HepG2 (cell line): ENCODE data around the gene MZF1. TPM values are rescaled to one million over a fixed set of nuclear protein-coding genes. Genes with fewer than 3 reads are reported as not detected.
A peak's percentile ranks its signal among the peaks of the same experiment; 100 is the strongest.

Experiments
- ATAC-seq: fragments of 200-7000 bp; cut with Tn5 transposase; 3 replicates; pipeline ENCODE4 v1.9.1; 2020; ENCODE audit warnings: mild to moderate bottlenecking, moderate library complexity
- BruUV-seq: library from RNA; stranded (reverse); fragments of 400-500 nt; replicated peaks from 2 replicates; lab custom pipeline; 2021; lab: Mats Ljungman, UMichigan
- CTCF ChIA-PET: fragments of 300-600 bp; formaldehyde crosslinking; extraction: SDS; loops from one replicate; lab custom pipeline; 2021; ENCODE audit warnings: low total read pairs, inconsistent platforms, low intra/inter-chr PET ratio; lab: Yijun Ruan, JAX
- POLR2A ChIA-PET: fragments of 350-600 bp; sonication (Branson Sonifier 250); formaldehyde crosslinking; loops from one replicate; lab custom pipeline; 2020; ENCODE audit warnings: antibody characterized with exemption, inconsistent platforms; lab: Yijun Ruan, JAX
- DNase-seq: peaks from one replicate; pipeline ENCODE4 v3.0.0-alpha.2; 2015; ENCODE audit warnings: low spot score
- FAIRE-seq: peaks from 3 replicates; lab custom pipeline; 2011; peaks lifted over from hg19 to GRCh38; lab: Jason Lieb, UNC
- H2AFZ ChIP-seq: one replicate; pipeline ENCODE4 v1.6.1; 2011; ENCODE audit warnings: low read length, inconsistent platforms
- H3K27ac ChIP-seq: fragments of 300-600 bp; 3 replicates; pipeline ENCODE4 v1.8.0; 2011; ENCODE audit warnings: mixed run types, mild to moderate bottlenecking, mixed read lengths, low read length, inconsistent platforms; ENCODE audit not compliant: insufficient read depth; ENCODE audit errors: extremely low read length
- H3K27me3 ChIP-seq, 2 experiments: fragments of 200-600 bp in 1 of 2; 2 replicates in 1 of 2; 3 replicates in 1 of 2; pipeline versions ENCODE4 v1.6.0 to v1.8.0; 2011; ENCODE audit warnings: low read length in 2 of 2, mild to moderate bottlenecking in 2 of 2, moderate library complexity in 2 of 2, inconsistent platforms in 1 of 2; ENCODE audit not compliant: insufficient read depth in 2 of 2, control insufficient read depth in 1 of 2
- H3K36me3 ChIP-seq, 2 experiments: fragments of 200-600 bp in 1 of 2; replicated peaks in 1 of 2; 2 replicates in 1 of 2; 3 replicates in 1 of 2; pipeline versions ENCODE4 v1.5.1 to v1.8.0; 2011; ENCODE audit warnings: low read length in 2 of 2, inconsistent platforms in 1 of 2; ENCODE audit not compliant: insufficient read depth in 2 of 2, control insufficient read depth in 1 of 2
- H3K4me1 ChIP-seq: 2 replicates; pipeline ENCODE4 v1.5.1; 2012; ENCODE audit warnings: low read length, inconsistent platforms; ENCODE audit not compliant: insufficient read depth
- H3K4me2 ChIP-seq: 2 replicates; pipeline ENCODE4 v1.6.0; 2011; ENCODE audit warnings: low read depth, low read length, inconsistent platforms
- H3K4me3 ChIP-seq, 3 experiments: fragments of 200-600 bp in 1 of 3; sonication (generic), shearing (Covaris generic) in 1 of 3; replicated peaks in 1 of 3; 2 replicates each; pipeline ENCODE4 v1.5.1; 2011 to 2016; ENCODE audit warnings: low read length in 3 of 3, inconsistent platforms in 2 of 3, low read depth in 2 of 3, mild to moderate bottlenecking in 2 of 3, control low read depth in 1 of 3, mixed read lengths in 1 of 3; ENCODE audit not compliant: insufficient read depth in 1 of 3
- H3K79me2 ChIP-seq: one replicate; pipeline ENCODE4 v1.6.1; 2011; ENCODE audit warnings: low read length, inconsistent platforms; ENCODE audit not compliant: insufficient read depth
- H3K9ac ChIP-seq: 2 replicates; pipeline ENCODE4 v1.6.0; 2011; ENCODE audit warnings: mild to moderate bottlenecking, low read depth, low read length, inconsistent platforms; ENCODE audit not compliant: insufficient read depth
- H3K9me3 ChIP-seq: 2 replicates; pipeline ENCODE4 v1.5.1; 2012; ENCODE audit warnings: mild to moderate bottlenecking, low read length
- H4K20me1 ChIP-seq: 2 replicates; pipeline ENCODE4 v1.6.0; 2011; ENCODE audit warnings: inconsistent platforms, mild to moderate bottlenecking, low read length, moderate library complexity; ENCODE audit not compliant: insufficient read depth
- JDP2 ChIP-seq: sonication (generic); formaldehyde crosslinking; IDR thresholded peaks from 2 replicates; pipeline ENCODE4 v1.8.1; 2022; ENCODE audit warnings: missing genetic modification reagents, borderline replicate concordance
- MZF1 ChIP-seq: sonication (generic); formaldehyde crosslinking; IDR thresholded peaks from 2 replicates; pipeline ENCODE4 v1.8.1; 2023; ENCODE audit warnings: mild to moderate bottlenecking, missing genetic modification reagents, borderline replicate concordance
- NAIF1 ChIP-seq: sonication (generic); formaldehyde crosslinking; IDR thresholded peaks from 2 replicates; pipeline ENCODE4 v1.5.0; 2020; ENCODE audit warnings: mild to moderate bottlenecking, missing genetic modification reagents, borderline replicate concordance
- POGZ ChIP-seq: sonication (generic); formaldehyde crosslinking; IDR thresholded peaks from 2 replicates; pipeline ENCODE4 v1.4.0; 2020; ENCODE audit warnings: mild to moderate bottlenecking, missing genetic modification reagents
- PRPF4 ChIP-seq: fragments of 200-400 bp; formaldehyde crosslinking; IDR thresholded peaks from 2 replicates; pipeline ENCODE4 v1.6.1; 2016; ENCODE audit warnings: low read length, low read depth; ENCODE audit not compliant: poor library complexity, severe bottlenecking
- SOX13 ChIP-seq, 3 experiments: fragments of 450-650 bp in 1 of 3; sonication (generic) in 1 of 3; formaldehyde crosslinking in 1 of 3; IDR thresholded peaks in 2 of 3; conservative IDR thresholded peaks in 1 of 3; 2 replicates each; pipeline versions ENCODE4 v1.5.0 to v1.6.1; 2016 to 2020; ENCODE audit warnings: antibody characterized with exemption in 1 of 3, mild to moderate bottlenecking in 1 of 3, missing compliant biosample characterization in 1 of 3, missing genetic modification reagents in 1 of 3, moderate library complexity in 1 of 3
- SRSF1 ChIP-seq: fragments of 200-400 bp; formaldehyde crosslinking; optimal IDR thresholded peaks from 2 replicates; pipeline ENCODE3; 2017; ENCODE audit warnings: mild to moderate bottlenecking, low read depth, low read length, moderate library complexity
- ZNF180 ChIP-seq: sonication (generic); formaldehyde crosslinking; IDR thresholded peaks from 2 replicates; pipeline ENCODE4 v1.4.0; 2020; ENCODE audit warnings: low read depth, missing genetic modification reagents, borderline replicate concordance
- ZNF782 ChIP-seq: sonication (generic); formaldehyde crosslinking; IDR thresholded peaks from 2 replicates; pipeline ENCODE4 v1.4.0; 2020; ENCODE audit warnings: missing genetic modification reagents, mild to moderate bottlenecking, borderline replicate concordance
- WGBS: methylation state at CpG from one replicate; pipeline ENCODE4 v1.1.6; 2017; ENCODE audit warnings: low lambda C conversion rate; 5-methylcytosine and 5-hydroxymethylcytosine counted together
- in situ Hi-C: cut with HindIII; loops from 2 replicates; pipeline ENCODE4 v1.10.0; 2017; ENCODE audit warnings: low pct_unique_long_range_greater_than_20kb; ENCODE audit not compliant: extremely low pct_ligation_motif_present
- intact Hi-C: fragments of 100-400 bp; cut with micrococcal nuclease; formaldehyde crosslinking; loops from one replicate; pipeline ENCODE4 v1.10.0; 2022; ENCODE audit not compliant: unreplicated experiment
- polyA plus RNA-seq, 8 experiments: library from polyadenylated mRNA; depleted of rRNA in 3 of 8; stranded (reverse) in 7 of 8; unstranded in 1 of 8; fragments of >200 nt; fragmentation: Illumina TruSeq in 4 of 8; extraction: Trizol in 4 of 8; gene quantifications; 2 replicates each; pipeline versions ENCODE4 v1.2.1 to v1.2.3, GENCODE V29; 2011 to 2016; ENCODE audit warnings: low read depth in 4 of 8, missing spikeins in 1 of 8, mixed read lengths in 1 of 8; ENCODE audit not compliant: insufficient read depth in 1 of 8
- total RNA-seq, 5 experiments: library from RNA; depleted of rRNA; stranded (reverse); fragments of >200 nt; fragmentation: Illumina TruSeq; extraction: Trizol; gene quantifications; 2 replicates each; pipeline ENCODE4 v1.2.3, GENCODE V29; 2016; ENCODE audit warnings: low read depth in 1 of 5
- TF ChIP-seq, protein P1 (sequence below): sonication (generic); formaldehyde crosslinking; IDR thresholded peaks from 2 replicates; pipeline ENCODE4 v1.8.1; 2023; ENCODE audit warnings: mild to moderate bottlenecking, missing genetic modification reagents
- TF ChIP-seq, protein P2 (sequence below): IDR thresholded peaks from 2 replicates; pipeline ENCODE4 v1.6.1; 2016; ENCODE audit warnings: low read depth

MZF1 gene
- total and polyA plus RNA-seq, 2 of the 13 experiments (the other 11 are each of a cell fraction or from before 2014, with no cell fraction given) = 3.1 to 8.1 TPM

DNA sequence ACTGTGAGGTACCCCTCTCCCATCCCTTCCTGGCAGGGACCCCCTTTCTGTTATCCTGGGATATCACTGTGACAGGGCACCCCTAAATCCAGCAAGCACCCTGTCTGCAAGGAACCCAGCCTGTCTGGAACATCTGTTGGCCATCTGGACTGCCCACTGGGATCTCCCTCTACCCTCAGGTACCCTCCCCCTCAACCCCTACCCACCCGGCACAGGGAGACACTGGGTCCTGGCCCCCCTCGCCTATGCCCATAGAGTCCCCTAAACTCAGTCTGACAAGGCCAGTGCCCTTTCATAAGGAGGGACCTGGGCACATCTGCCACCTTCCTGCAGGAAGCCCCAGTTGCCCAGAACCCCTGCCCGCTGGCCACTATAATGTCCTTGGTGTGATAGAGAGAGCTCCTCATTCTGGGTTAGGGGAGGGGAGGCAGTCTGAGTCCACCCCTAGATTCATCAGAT, 58.5 kb downstream of the MZF1 start:
- peak overlapping the region; percentile 100 for H3K4me2 ChIP-seq
- H3K4me1 ChIP-seq = peaks cover 69% of the 10 kb centered on the region
- peaks cover 25% of the 10 kb centered on the region for H3K79me2 ChIP-seq
- no peak for TF ChIP-seq JDP2
- TF ChIP-seq, protein P1, sequence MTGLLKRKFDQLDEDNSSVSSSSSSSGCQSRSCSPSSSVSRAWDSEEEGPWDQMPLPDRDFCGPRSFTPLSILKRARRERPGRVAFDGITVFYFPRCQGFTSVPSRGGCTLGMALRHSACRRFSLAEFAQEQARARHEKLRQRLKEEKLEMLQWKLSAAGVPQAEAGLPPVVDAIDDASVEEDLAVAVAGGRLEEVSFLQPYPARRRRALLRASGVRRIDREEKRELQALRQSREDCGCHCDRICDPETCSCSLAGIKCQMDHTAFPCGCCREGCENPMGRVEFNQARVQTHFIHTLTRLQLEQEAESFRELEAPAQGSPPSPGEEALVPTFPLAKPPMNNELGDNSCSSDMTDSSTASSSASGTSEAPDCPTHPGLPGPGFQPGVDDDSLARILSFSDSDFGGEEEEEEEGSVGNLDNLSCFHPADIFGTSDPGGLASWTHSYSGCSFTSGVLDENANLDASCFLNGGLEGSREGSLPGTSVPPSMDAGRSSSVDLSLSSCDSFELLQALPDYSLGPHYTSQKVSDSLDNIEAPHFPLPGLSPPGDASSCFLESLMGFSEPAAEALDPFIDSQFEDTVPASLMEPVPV (CRISPR knock-in tag) = 0 out of 2 replicates have a peak, but pooled peaks have one; percentile 2
- TF ChIP-seq, all 625 proteins: peak for 1
- Histone ChIP-seq H3K9ac (peak overlapping the region; percentile 80), H4K20me1 (no peaks in the 10 kb centered on the region), H3K27me3 (no peaks in the 10 kb centered on the region; a peak in 1 of 5 replicates), H3K4me3 (peak overlapping the region; percentile 36 to 81 (median 69)), H3K27ac (peak overlapping the region; percentile 69), H2AFZ (no peak overlapping the region), H3K36me3 (peaks cover 5 to 6% of the 10 kb centered on the region in 2 experiments; a peak in 4 of 5 replicates), H3K9me3 (no peaks in the 10 kb centered on the region)
- no TSS peak for BruUV-seq
- DNase-seq (no peak), FAIRE-seq (no peak), ATAC-seq (no peak)
- CTCF ChIA-PET = no interaction called here
- WGBS = 51% methylated on average over 3 of the region's 3 CpGs
- in situ Hi-C loops (no loop called here), intact Hi-C loops (loop anchor here (5.0 kb wide), 1 partner anchor 187 kb away; the partner anchor contains the start of gene ZSCAN22)
- POLR2A ChIA-PET = interaction anchor here (0.8 to 5.8 kb wide), 12 partner anchors 10 to 106 kb away, joined by 3 to 44 read pairs (median 4); partner anchors contain the start of genes CHMP2A, TRIM28, UBE2M and ZNF446

DNA sequence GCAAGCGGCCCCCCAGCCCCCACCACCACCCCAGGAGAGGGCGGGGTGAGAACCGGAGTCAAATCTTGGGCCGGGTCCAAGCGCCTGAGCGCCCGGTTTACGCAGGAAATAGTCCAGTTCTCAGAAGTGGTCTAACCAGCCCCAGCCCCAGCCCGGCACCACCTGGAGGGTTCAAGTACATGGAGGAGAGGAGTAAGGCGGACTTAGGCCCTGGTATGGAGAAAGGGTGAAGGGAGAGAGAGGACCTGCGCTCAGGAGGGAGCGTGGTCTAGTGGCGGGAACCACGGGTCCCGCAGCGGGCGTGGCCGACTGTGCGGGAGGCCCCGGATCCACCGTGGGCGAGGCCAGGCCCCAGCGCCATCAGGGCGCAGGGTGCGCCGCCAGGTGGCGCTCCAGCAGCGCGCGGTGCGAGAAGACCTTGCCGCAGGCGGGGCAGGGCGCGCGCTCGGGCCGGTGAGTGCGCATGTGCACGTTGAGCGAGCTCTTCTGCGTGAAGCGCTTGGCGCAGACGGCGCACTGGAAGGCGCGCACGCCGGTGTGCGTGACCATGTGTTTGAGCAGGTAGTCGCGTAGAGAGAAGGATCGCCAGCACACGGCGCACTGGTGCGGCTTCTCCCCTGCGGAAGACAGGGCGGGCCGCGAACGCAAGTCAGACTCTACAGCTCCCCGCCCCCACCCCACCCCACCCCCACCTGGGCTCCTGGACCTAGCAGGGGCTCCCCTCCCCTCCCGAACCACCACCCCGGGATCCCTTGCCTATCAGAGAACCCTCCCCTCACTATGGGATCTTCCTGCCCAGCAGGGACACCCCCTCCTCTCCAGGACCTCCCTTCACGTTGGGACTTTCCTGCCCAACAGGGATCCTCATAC, 59.2 kb downstream of the MZF1 start:
- intact Hi-C loops = no loop called here
- Histone ChIP-seq H3K36me3 (peaks cover 5 to 6% of the 10 kb centered on the region in 2 experiments; a peak in 4 of 5 replicates), H3K4me1 (peaks cover 73% of the 10 kb centered on the region), H4K20me1 (no peaks in the 10 kb centered on the region), H3K4me3 (peak overlapping the region; percentile 36 to 81 (median 69)), H3K79me2 (peaks cover 25% of the 10 kb centered on the region), H3K4me2 (peak overlapping the region; percentile 100), H2AFZ (no peak overlapping the region), H3K27me3 (no peaks in the 10 kb centered on the region; a peak in 1 of 5 replicates), H3K9me3 (no peaks in the 10 kb centered on the region), H3K9ac (peak overlapping the region; percentile 80), H3K27ac (peak overlapping the region; percentile 79)
- ATAC-seq = peak; percentile 59
- no TSS peak for BruUV-seq
- in situ Hi-C loops = no loop called here
- ChIA-PET CTCF (no interaction called here), POLR2A (interaction anchor here (0.6 to 5.8 kb wide), 19 partner anchors 9 to 187 kb away, joined by 3 to 44 read pairs (median 4); partner anchors contain the start of genes CHMP2A, TRIM28, UBE2M and ZNF324)
- FAIRE-seq = peak; percentile 63
- DNase-seq = peak; percentile 88
- WGBS = 72% methylated on average over 9 of the region's 66 CpGs
- TF ChIP-seq ZNF782 (CRISPR knock-in tag) (peak; percentile 55), PRPF4 (peak; percentile 66), SOX13 (IDR thresholded peaks at IDR 0.05) (no peak), SOX13 (CRISPR knock-in tag; conservative IDR thresholded peaks at IDR 0.05 in 1 of 2, IDR thresholded peaks at IDR 0.05 in 1 of 2) (peak in 1 of 2 experiments; percentile 50; a peak in 1 of 4 replicates), MZF1 (CRISPR knock-in tag) (no peak), POGZ (peak; percentile 60; the same call in 1 of the 2 replicates), SRSF1 (peak; percentile 37), NAIF1 (CRISPR knock-in tag) (peak; percentile 98), ZNF180 (CRISPR knock-in tag) (0 out of 2 replicates have a peak, but pooled peaks have one; percentile 47)
- TF ChIP-seq, protein P2, sequence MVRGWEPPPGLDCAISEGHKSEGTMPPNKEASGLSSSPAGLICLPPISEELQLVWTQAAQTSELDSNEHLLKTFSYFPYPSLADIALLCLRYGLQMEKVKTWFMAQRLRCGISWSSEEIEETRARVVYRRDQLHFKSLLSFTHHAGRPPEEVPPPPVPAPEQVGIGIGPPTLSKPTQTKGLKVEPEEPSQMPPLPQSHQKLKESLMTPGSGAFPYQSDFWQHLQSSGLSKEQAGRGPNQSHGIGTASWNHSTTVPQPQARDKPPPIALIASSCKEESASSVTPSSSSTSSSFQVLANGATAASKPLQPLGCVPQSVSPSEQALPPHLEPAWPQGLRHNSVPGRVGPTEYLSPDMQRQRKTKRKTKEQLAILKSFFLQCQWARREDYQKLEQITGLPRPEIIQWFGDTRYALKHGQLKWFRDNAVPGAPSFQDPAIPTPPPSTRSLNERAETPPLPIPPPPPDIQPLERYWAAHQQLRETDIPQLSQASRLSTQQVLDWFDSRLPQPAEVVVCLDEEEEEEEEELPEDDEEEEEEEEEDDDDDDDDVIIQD (CRISPR knock-in tag) = peak; percentile 64; the same call in 1 of the 2 replicates
